DOHH2 (cell line): Measurements from ENCODE around the gene NPR2.

ENCODE experiments used
- CTCF ChIP-seq: fragments of 200-600 bp; sonication (generic); IDR thresholded peaks from one replicate; pipeline ENCODE4 v1.5.1; 2014; ENCODE audit warnings: antibody characterized with exemption, mild to moderate bottlenecking, low read depth, low read length; ENCODE audit not compliant: poor library complexity, severe bottlenecking
- EZH2phosphoT487 ChIP-seq: fragments of 200-600 bp; sonication (generic); IDR thresholded peaks from 2 replicates; pipeline ENCODE4 v1.6.1; 2017; ENCODE audit warnings: borderline replicate concordance, mild to moderate bottlenecking, antibody characterized with exemption, low read length, moderate library complexity, mixed read lengths

- TF ChIP-seq CTCF (no peak), EZH2phosphoT487 (no peak)
These were observed 39.6 kb downstream of the NPR2 start for GRCh38 chr9:35831040-35831439.
